WI38 (cell line): ENCODE results near the gene OR52H1.

Source experiments
- H3K4me3 ChIP-seq: 2 replicates; pipeline ENCODE4 v1.5.1; 2011; ENCODE audit warnings: low read depth, mild to moderate bottlenecking, control low read depth, low read length
- CTCF ChIP-seq: IDR thresholded peaks from 2 replicates; pipeline ENCODE4 v1.5.1; 2012; ENCODE audit warnings: low read depth, mild to moderate bottlenecking, control low read depth, low read length

The OR52H1 gene

GRCh38 chr11:5581014-5581413 is 32.7 kb upstream of the OR52H1 start:
- no peak for TF ChIP-seq CTCF
- no peak overlapping the region for H3K4me3 ChIP-seq

DNA sequence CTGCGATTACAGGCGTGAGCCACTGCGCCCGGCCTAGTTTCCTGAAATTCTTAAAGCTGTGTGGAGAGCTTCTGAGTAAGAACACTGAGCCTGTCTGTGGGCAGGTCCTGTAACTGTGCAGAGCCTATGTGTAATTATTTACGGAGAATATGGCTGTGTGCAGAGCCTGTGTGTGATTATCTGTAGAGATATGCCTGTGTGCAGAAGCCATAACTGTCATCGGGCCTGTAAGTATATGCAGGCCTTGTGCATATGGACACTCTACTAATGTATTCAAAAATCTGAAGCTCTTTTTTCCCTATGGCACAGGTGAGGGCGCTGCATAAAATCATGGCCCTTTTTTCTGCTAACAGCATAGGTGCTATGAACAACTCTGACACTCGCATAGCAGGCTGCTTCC is 32.2 kb upstream of the OR52H1 start, which contains the start of gene OR52B6:
Gene OR52B6, plus strand, starts transcription at position 301 of the 400 bp plus-strand sequence. Its CDS starts 0 bp downstream, at position 301.
- no peak for TF ChIP-seq CTCF
- no peak within 1 kb of the TSS for H3K4me3 ChIP-seq

- no peak for TF ChIP-seq CTCF
- no peak overlapping the region for H3K4me3 ChIP-seq
Observed at GRCh38 chr11:5577101-5577500, 28.8 kb upstream of the OR52H1 start.

GRCh38 chr11:5575152-5575551 is 26.8 kb upstream of the OR52H1 start:
- no peak overlapping the region for H3K4me3 ChIP-seq
- no peak for TF ChIP-seq CTCF

DNA sequence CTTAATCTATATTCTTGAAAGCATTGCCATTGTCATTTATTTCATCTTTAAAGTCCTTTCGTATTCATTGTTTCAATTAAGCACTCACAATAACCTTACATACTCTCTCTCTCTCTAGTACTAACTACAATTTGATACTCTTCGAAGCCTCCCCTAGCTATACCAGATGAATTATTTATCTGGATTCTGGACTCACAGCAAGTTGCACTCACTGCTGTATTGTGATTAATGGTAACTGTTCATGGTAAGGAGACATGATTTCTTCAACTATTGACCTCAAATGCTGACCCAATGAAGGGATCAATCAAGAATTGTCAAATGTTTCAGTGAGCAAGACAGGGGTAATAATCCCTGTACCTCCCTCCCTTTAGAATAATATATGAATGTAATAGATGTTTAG is 26.3 kb upstream of the OR52H1 start:
- no peak overlapping the region for H3K4me3 ChIP-seq

GRCh38 chr11:5564259-5565019 is 16.1 kb upstream of the OR52H1 start:
- H3K4me3 ChIP-seq = no peak overlapping the region
- no peak for TF ChIP-seq CTCF

More for the DNA sequence above, 26.3 kb upstream of the OR52H1 start:
- TF ChIP-seq CTCF = no peak

DNA sequence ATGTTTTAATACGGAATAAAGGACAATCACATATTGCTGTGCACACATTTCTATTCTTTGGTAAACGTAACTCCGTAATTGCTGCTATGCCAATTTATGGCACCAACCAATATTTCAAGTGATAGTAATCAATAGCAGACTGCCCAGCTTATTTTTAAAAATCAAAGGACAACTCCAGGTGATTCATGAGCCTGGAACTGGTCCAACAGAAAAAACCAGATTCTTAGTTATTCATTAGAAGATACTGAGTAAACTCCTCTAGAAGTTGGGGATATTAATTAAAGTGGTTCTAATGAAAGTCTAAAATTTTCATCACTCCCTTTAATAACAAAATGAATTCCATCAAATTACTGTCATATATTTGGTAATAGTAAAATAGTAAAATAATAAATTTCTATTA is 9.4 kb upstream of the OR52H1 start:
- H3K4me3 ChIP-seq = no peak overlapping the region
- TF ChIP-seq CTCF = no peak
